HL-60 (cell line): Measurements from ENCODE around the gene MICALL2.

ENCODE experiments used
- CTCF ChIP-seq: IDR thresholded peaks from one replicate; pipeline ENCODE4 v1.5.1; 2011; ENCODE audit warnings: low read length, control low read depth, inconsistent platforms; ENCODE audit not compliant: insufficient read depth
- POLR2AphosphoS5 ChIP-seq: IDR thresholded peaks from 2 replicates; pipeline ENCODE4 v1.6.1; 2012; ENCODE audit warnings: low read depth

- TF ChIP-seq POLR2AphosphoS5 (no peak), CTCF (no peak)
Observed at GRCh38 chr7:1499367-1500029, 40.2 kb upstream of the MICALL2 start.
